Measurements from ENCODE around the gene THRB. TPM values are rescaled to one million over a fixed set of nuclear protein-coding genes. Genes with fewer than 3 reads are reported as not detected.
A peak's percentile ranks its signal among the peaks of the same experiment; 100 is the strongest.
"Not testable (repeated sequence)": the region's sequence is repeated elsewhere in the genome, so short reads cannot be mapped to it uniquely, and the experiment has no call there.

THRB gene
- total and polyA plus RNA-seq, 8 donors = 3.6 to 47.3 (median 14.5) TPM

GRCh38 chr3:24096271-24096670 lies 398.4 kb downstream of the THRB start:
- Histone ChIP-seq H3K36me3 (no peaks in the 10 kb centered on the region), H3K4me1 (peaks cover 0 to 6% (median 2%) of the 10 kb centered on the region in 4 donors), H3K9me3 (no peaks in the 10 kb centered on the region), H3K27me3 (no peaks in the 10 kb centered on the region), H3K4me3 (no peak overlapping the region), H3K27ac (no peak overlapping the region)
- no peak for DNase-seq
- no peak for TF ChIP-seq POLR2A (IDR thresholded peaks at IDR 0.05)
- TF ChIP-seq EP300 (IDR thresholded peaks at IDR 0.05) = no peak
- no peak for TF ChIP-seq CTCF (IDR thresholded peaks at IDR 0.05)
- no peak for TF ChIP-seq POLR2AphosphoS5 (IDR thresholded peaks at IDR 0.05)
- 56 to 71% (median 61%) methylated on average over 1 of the region's 1 CpG for WGBS, 5 donors
- intact Hi-C loops (cut with DNase I; ENCODE audit: low total_unique reads) = no loop called here

- H3K9me3 ChIP-seq; DNase-seq; H3K36me3 ChIP-seq; intact Hi-C loops (cut with DNase I; ENCODE audit: low total_unique reads); H3K4me1 ChIP-seq; H3K4me3 ChIP-seq; H3K27me3 ChIP-seq; H3K27ac ChIP-seq: not testable (repeated sequence)
- WGBS, 5 donors = 57 to 73% (median 62%) methylated on average over 10 to 15 of the region's 17 CpGs
Measured at GRCh38 chr3:24094818-24095217, 399.8 kb downstream of the THRB start.

- WGBS, 5 donors = 58 to 66% (median 63%) methylated on average over 2 of the region's 2 CpGs
Measured at GRCh38 chr3:24088782-24089181, 405.9 kb downstream of the THRB start.

GRCh38 chr3:24087469-24087868 lies 407.2 kb downstream of the THRB start:
- 90 to 96% (median 93%) methylated on average over 3 of the region's 3 CpGs for WGBS, 5 donors
- H3K27me3 ChIP-seq = no peaks in the 10 kb centered on the region
- TF ChIP-seq POLR2A (IDR thresholded peaks at IDR 0.05) (no peak), POLR2AphosphoS5 (IDR thresholded peaks at IDR 0.05) (no peak), EP300 (IDR thresholded peaks at IDR 0.05) (no peak), CTCF (IDR thresholded peaks at IDR 0.05) (no peak)
- H3K9me3 ChIP-seq = no peaks in the 10 kb centered on the region
- no peak overlapping the region for H3K4me3 ChIP-seq
- intact Hi-C loops (cut with DNase I; ENCODE audit: low total_unique reads) = no loop called here
- DNase-seq = no peak
- no peaks in the 10 kb centered on the region for H3K36me3 ChIP-seq
- peaks cover 0 to 15% (median 7%) of the 10 kb centered on the region in 4 donors for H3K4me1 ChIP-seq
- H3K27ac ChIP-seq = peak overlapping the region in 1 of 5 donors; percentile 21

More at GRCh38 chr3:24088782-24089181, 405.9 kb downstream of the THRB start:
- Histone ChIP-seq H3K4me1 (peaks cover 0 to 15% (median 7%) of the 10 kb centered on the region in 4 donors), H3K36me3 (no peaks in the 10 kb centered on the region), H3K4me3 (no peak overlapping the region), H3K27ac (no peak overlapping the region), H3K9me3 (no peaks in the 10 kb centered on the region), H3K27me3 (no peaks in the 10 kb centered on the region)
- TF ChIP-seq EP300 (IDR thresholded peaks at IDR 0.05) (no peak), CTCF (IDR thresholded peaks at IDR 0.05) (peak in 3 of 7 experiments; percentile 8 to 25 (median 23))
- no peak for DNase-seq
- intact Hi-C loops (cut with DNase I; ENCODE audit: low total_unique reads) = no loop called here

GRCh38 chr3:24086617-24087404 lies 407.8 kb downstream of the THRB start:
- Histone ChIP-seq H3K4me1 (peaks cover 0 to 15% (median 7%) of the 10 kb centered on the region in 4 donors), H3K4me3 (no peak overlapping the region), H3K36me3 (no peaks in the 10 kb centered on the region), H3K27me3 (no peaks in the 10 kb centered on the region), H3K27ac (peak overlapping the region in 2 of 5 donors; percentile 21 to 51), H3K9me3 (no peaks in the 10 kb centered on the region)
- DNase-seq = peak in 1 of 2 donors; percentile 40
- 14 to 32% (median 21%) methylated on average over 2 of the region's 2 CpGs for WGBS, 5 donors
- intact Hi-C loops (cut with DNase I; ENCODE audit: low total_unique reads) = no loop called here
- TF ChIP-seq CTCF (IDR thresholded peaks at IDR 0.05) (no peak), EP300 (IDR thresholded peaks at IDR 0.05) (no peak), POLR2A (IDR thresholded peaks at IDR 0.05) (no peak), POLR2AphosphoS5 (IDR thresholded peaks at IDR 0.05) (no peak)
